GM18508 (cell line): ENCODE data around the gene CEP70.
"Not testable (repeated sequence)": the region's sequence is repeated elsewhere in the genome, so short reads cannot be mapped to it uniquely, and the experiment has no call there.

Experiments
- ATAC-seq: cut with Tn5 transposase; IDR thresholded peaks from one replicate; pipeline ENCODE4 v1.9.1; 2021; ENCODE audit warnings: moderate number of reproducible peaks; ENCODE audit not compliant: insufficient read depth, unreplicated experiment

Gene CEP70

DNA sequence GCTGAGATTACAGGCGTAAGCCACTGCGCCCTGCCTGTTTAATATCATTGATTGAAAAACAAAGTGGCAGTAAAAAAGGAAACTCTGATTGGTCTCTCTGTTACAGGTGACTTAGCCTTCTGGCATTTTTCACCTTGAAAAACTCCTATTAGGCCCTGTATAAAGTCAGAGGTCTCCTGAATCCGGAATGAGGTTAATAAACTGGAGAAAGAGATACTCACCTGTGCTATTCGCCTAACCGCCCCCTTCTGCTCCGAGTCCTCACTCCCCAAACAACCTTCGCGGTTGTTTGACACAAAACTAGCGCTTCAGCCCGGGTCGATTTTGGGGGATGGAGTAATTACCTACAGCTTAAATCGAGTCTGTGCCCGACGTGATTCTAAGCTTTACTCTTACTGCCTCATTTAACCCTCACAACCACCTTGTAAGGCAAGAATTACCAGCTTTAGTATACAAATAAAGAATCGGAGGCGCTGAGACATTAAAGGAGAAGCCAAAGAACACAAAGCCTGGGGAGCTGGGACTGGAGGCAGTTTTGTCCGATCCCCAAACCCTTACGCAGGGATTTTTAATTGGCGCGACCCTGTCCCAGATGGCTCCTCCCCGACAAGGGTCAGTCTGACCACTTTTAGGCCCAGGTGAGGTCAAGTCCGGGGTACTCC is 441 bp downstream of the CEP70 start:
- no peak for ATAC-seq

DNA sequence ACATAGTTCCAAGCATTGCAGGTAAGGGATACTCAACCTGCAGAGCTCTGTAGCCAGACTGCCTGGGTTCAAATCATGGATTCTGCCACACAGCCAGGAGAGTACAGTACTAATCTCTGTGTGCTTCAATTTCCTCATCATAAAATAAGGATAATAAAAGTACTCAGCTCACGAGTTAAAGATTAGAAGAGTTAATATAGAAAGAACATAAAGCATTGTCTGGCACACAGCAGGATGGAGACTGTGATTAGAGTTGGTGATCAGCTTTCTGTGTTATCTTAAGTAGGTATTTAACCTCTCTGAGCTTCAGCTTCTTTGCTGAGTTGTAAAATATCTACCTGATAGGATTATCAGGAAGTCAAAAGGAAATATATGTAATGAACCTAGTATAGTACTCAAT is 2.7 kb downstream of the CEP70 start:
- no peak for ATAC-seq

DNA sequence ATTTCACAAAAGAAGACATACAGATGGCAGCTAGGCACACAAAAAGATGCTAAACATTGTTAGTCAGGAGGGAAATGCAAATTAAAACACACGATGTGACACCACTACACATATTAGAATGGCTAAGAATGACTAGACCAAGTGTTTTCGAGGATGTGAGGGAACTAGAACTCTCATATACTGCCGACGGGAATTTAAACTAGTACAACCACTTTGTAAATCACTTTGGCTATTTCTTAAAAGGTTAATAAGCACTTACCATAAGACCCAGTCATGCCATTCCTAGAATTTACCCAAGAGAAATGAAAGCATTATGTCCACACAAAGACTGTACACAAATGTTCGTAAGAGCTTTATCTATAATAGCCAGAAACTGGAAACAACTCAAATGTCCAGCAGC is 5.6 kb downstream of the CEP70 start:
- ATAC-seq, result no peak

DNA sequence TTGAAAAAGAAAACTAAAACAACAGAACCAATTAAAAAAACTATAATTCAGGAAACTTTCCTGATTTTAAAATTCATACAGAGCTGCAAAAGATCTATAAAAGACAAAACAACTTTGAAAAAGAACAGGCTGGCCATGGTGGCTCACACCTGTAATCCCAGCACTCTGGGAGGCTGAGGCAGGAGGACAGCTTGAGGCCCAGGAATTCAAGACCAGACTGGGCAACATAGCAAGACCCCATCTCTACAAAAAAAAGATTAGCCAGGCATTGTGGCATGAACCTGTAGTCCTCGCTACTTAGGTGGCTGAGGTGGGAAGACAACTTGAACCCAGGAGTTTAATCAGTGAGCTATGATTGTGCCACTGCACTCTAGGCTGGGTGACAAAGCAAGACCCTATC is 6.7 kb downstream of the CEP70 start:
- ATAC-seq, result no peak

- no peak for ATAC-seq
These were observed 15.0 kb downstream of the CEP70 start for GRCh38 chr3:138578961-138579574.

DNA sequence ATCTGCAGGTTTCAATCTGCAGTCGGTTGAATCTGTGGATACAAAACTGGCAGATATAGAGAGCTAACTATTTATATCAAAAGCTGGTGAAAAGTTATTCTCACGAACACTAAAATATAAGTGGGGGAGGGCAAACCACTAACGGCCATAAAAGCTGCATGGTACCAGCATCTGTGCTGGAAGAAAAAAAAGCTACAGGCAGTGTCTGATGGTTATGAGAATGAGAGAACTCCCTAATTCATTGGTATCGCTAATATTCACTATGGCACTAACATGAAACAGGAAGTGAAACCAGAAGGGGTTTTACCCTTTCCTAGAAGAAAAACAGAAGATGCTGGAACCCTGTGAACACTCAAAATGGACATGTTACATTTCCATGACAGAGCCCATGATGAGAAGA is 15.9 kb downstream of the CEP70 start:
- peak; percentile 84 for ATAC-seq

GRCh38 chr3:138573138-138573537 is 20.9 kb downstream of the CEP70 start:
- ATAC-seq, result no peak

- not testable (repeated sequence) for ATAC-seq
These were observed 24.4 kb downstream of the CEP70 start for GRCh38 chr3:138569624-138570023.

DNA sequence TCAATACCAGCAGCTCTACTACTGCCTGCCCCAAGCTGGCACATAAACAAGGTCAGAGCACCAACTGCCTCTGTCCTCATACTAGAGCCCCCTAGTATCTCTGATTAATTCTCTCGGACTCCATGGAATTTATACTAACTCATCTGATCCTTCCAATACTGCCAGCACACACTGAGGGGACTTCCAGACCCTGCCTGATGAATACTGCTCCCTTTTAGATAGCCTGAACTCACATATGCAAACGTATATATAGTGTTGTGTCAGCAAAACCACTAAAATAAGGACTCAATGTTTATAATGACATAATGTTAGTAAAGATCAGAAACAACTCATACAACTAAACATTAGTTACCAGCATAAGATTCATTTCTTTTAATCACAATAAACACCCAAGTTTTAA is 25.0 kb downstream of the CEP70 start:
- no peak for ATAC-seq

DNA sequence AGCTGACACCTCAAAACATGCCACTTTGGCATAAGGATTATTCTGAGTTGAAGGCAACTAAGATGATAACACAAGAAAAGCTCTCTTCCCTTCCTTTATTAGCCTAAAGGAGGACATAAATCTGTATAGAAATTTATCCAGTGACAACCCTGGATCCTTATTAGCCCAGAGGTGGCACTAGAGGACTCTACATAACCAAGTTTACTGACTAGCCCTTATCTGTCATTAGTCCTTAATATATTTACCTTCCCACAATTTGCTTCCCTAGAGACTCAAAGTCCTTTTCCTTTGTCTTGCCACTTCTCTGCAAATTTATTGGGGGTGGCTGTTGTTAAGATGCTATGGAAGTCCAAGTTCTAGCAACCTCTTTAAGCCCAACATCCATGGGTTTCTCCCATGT is 26.7 kb downstream of the CEP70 start:
- no peak for ATAC-seq

GRCh38 chr3:138566293-138566692 is 27.8 kb downstream of the CEP70 start:
- not testable (repeated sequence) for ATAC-seq

GRCh38 chr3:138562902-138563301 is 31.2 kb downstream of the CEP70 start:
- not testable (repeated sequence) for ATAC-seq

DNA sequence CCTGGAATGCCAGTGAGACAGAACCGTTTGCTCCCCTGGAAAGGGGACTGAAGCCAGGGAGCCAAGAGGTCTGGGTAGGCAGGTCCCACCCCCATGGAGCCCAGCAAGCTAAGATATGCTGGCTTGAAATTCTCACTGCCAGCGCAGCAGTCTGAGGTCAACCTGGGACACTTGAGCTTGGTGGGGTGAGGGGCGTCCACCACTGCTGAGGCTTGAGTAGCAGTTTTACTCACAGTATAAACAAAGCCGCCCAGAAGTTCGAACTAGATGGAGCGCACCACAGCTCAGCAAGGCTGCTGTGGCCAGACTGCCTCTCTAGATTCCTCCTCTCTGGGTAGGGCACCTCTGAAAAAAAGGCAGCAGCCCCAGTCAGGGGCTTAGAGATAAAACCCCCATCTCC is 33.6 kb downstream of the CEP70 start:
- ATAC-seq, result no peak

DNA sequence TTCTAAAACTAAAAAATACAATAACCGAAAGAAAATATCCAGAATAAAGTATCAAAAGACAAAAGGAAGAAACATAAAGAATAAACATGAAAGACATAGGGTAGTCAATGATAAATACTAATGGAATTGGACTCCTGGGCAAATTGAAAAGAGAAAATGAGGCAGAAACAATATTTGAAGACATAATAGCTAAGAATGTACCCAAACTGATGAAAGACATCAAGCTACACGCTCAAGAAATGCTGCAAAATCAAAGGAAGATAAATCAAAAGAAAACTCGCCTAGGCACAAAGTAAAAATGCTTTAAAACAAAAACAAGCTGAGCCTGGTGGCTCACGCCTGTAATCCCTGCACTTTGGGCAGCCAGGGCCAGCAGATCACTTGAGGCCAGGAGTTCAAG is 34.9 kb downstream of the CEP70 start:
- no peak for ATAC-seq

DNA sequence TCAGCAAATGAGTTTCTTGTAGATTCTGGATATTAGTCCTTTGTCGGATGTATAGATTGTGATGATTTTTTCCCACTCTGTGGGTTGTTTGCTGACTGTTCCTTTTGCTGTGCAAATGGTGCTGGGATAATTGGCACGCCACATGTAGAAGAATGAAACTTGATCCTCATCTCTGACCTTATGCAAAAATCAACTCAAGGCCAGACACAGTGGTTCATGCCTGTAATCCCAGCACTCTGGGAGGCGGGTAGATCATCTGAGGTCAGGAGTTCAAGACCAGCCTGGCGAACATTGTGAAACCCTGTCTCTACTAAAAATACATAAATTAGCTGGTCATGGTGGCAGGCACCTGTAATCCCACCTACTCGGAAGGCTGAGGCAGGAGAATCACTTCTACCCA is 39.3 kb downstream of the CEP70 start:
- ATAC-seq, result not testable (repeated sequence)

GRCh38 chr3:138550958-138551357 is 43.1 kb downstream of the CEP70 start:
- not testable (repeated sequence) for ATAC-seq

DNA sequence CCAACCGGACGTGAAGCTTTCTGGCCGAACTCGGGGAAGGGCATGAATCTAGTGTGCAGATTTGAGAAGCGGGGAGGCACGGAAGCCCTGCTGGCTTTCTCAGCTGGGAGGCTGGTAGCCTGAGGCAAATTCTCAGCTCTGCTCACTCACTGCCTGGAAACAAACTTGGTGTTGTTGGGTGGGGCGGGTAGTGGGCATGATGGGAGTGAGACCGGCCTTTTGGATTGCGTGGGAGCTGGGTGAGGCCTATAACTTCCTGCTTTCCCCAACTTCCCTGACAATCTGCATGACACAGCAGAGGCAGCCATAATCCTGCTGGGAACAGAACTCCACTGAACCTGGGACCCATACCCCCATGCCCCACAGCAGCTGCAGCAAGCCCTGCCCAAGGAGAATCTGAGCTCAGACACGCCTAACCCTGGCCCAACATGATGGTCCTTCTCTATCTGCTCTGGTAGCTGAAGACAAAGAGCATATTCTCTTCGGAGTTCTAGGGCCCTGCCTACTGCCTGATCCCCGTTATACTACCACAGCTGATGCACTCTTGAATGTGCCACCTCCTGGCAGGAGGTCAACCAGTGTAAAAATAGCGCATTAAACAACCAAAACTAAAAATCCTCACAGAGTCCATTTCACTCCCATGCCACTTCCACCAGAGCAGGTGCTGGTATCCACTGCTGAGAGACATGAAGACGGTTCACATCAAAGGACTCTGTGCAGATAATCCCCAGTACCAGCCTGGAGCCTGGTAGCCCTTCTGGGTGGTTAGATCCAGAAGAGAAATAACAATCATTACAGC is 44.7 kb downstream of the CEP70 start:
- no peak for ATAC-seq

- no peak for ATAC-seq
These were observed 46.6 kb downstream of the CEP70 start for GRCh38 chr3:138547342-138547975.

- no peak for ATAC-seq
These were observed 49.5 kb downstream of the CEP70 start for GRCh38 chr3:138544546-138544945.

GRCh38 chr3:138542977-138543376 is 51.1 kb downstream of the CEP70 start:
- ATAC-seq, result no peak

- no peak for ATAC-seq
These were observed 54.7 kb downstream of the CEP70 start for GRCh38 chr3:138539352-138539751.
